ENCODE measurements around the gene SNRNP200. TPM values are rescaled to one million over a fixed set of nuclear protein-coding genes. Genes with fewer than 3 reads are reported as not detected.

Gene SNRNP200
- total and polyA plus RNA-seq, 4 donors = 28.1 to 75.2 (median 47.5) TPM

GRCh38 chr2:96261328-96262003 lies 43.9 kb downstream of the SNRNP200 start (continued):
- TF ChIP-seq, protein P1, sequence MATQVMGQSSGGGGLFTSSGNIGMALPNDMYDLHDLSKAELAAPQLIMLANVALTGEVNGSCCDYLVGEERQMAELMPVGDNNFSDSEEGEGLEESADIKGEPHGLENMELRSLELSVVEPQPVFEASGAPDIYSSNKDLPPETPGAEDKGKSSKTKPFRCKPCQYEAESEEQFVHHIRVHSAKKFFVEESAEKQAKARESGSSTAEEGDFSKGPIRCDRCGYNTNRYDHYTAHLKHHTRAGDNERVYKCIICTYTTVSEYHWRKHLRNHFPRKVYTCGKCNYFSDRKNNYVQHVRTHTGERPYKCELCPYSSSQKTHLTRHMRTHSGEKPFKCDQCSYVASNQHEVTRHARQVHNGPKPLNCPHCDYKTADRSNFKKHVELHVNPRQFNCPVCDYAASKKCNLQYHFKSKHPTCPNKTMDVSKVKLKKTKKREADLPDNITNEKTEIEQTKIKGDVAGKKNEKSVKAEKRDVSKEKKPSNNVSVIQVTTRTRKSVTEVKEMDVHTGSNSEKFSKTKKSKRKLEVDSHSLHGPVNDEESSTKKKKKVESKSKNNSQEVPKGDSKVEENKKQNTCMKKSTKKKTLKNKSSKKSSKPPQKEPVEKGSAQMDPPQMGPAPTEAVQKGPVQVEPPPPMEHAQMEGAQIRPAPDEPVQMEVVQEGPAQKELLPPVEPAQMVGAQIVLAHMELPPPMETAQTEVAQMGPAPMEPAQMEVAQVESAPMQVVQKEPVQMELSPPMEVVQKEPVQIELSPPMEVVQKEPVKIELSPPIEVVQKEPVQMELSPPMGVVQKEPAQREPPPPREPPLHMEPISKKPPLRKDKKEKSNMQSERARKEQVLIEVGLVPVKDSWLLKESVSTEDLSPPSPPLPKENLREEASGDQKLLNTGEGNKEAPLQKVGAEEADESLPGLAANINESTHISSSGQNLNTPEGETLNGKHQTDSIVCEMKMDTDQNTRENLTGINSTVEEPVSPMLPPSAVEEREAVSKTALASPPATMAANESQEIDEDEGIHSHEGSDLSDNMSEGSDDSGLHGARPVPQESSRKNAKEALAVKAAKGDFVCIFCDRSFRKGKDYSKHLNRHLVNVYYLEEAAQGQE (IDR thresholded peaks at IDR 0.05) = no peak
- TF ChIP-seq HNF4G (IDR thresholded peaks at IDR 0.05) = peak; percentile 85

GRCh38 chr2:96260387-96261260 lies 44.7 kb downstream of the SNRNP200 start:
- no peak overlapping the region for H3K4me3 ChIP-seq (ENCODE audit: low read depth in 1 of 3, low read length in 3 of 3)
- no peaks in the 10 kb centered on the region for H3K27me3 ChIP-seq (ENCODE audit: control insufficient read depth in 4 of 4, insufficient read depth in 4 of 4, low read length in 3 of 4)
- TF ChIP-seq NR2F2 (IDR thresholded peaks at IDR 0.05) (peak; percentile 76), SP1 (IDR thresholded peaks at IDR 0.05) (peak; percentile 95), HNF4G (IDR thresholded peaks at IDR 0.05) (peak; percentile 67), FOXA1 (IDR thresholded peaks at IDR 0.05) (peak; percentile 97), RXRA (IDR thresholded peaks at IDR 0.05) (peak; percentile 82 to 89), HNF4A (conservative IDR thresholded peaks at IDR 0.05) (peak; percentile 87 to 93), CTCF (IDR thresholded peaks at IDR 0.05; ENCODE audit: low read depth, low read length, missing input control) (peak; percentile 13), RAD21 (IDR thresholded peaks at IDR 0.05) (peak; percentile 55), EGR1 (IDR thresholded peaks at IDR 0.05; ENCODE audit: low read depth in 2 of 2) (peak; percentile 43 to 75), FOXA2 (IDR thresholded peaks at IDR 0.05) (peak; percentile 98), ZBTB33 (IDR thresholded peaks at IDR 0.05) (peak; percentile 85), TAF1 (conservative IDR thresholded peaks at IDR 0.05) (peak; percentile 77), YY1 (IDR thresholded peaks at IDR 0.05) (peak; percentile 81), JUND (IDR thresholded peaks at IDR 0.05) (peak; percentile 100), GABPA (IDR thresholded peaks at IDR 0.05 in 1 of 2, conservative IDR thresholded peaks at IDR 0.05 in 1 of 2) (peak in 1 of 2 donors; percentile 82)
- TF ChIP-seq, protein P2, sequence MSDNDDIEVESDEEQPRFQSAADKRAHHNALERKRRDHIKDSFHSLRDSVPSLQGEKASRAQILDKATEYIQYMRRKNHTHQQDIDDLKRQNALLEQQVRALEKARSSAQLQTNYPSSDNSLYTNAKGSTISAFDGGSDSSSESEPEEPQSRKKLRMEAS (IDR thresholded peaks at IDR 0.05) = peak; percentile 97
- TF ChIP-seq, protein P1 (IDR thresholded peaks at IDR 0.05) = peak; percentile 84
- TF ChIP-seq, protein P3, sequence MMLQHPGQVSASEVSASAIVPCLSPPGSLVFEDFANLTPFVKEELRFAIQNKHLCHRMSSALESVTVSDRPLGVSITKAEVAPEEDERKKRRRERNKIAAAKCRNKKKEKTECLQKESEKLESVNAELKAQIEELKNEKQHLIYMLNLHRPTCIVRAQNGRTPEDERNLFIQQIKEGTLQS (IDR thresholded peaks at IDR 0.05) = peak; percentile 99
- peak; percentile 46 for DNase-seq (ENCODE audit: low spot score)
- H3K9me3 ChIP-seq (ENCODE audit: control insufficient read depth in 4 of 4, low read length in 3 of 4) = no peaks in the 10 kb centered on the region
- peak overlapping the region in 1 of 2 donors; percentile 50 for H3K9ac ChIP-seq (ENCODE audit: low read depth in 1 of 2, low read length in 2 of 2)
- H3K4me1 ChIP-seq (ENCODE audit: control insufficient read depth in 4 of 4, insufficient read depth in 4 of 4, low read length in 3 of 4) = peaks cover 18 to 64% (median 52%) of the 10 kb centered on the region in 4 donors
- WGBS = 32% methylated on average over 10 of the region's 10 CpGs
- peak overlapping the region; percentile 87 to 95 for H3K27ac ChIP-seq (ENCODE audit: low read depth in 1 of 2, low read length in 2 of 2)
- peaks cover 0 to 3% (median under 1%) of the 10 kb centered on the region in 4 donors for H3K36me3 ChIP-seq (ENCODE audit: control insufficient read depth in 4 of 4, insufficient read depth in 3 of 4, low read depth in 1 of 4, low read length in 3 of 4)
